Loucy (cell line): Measurements from ENCODE around the gene PCP4L1.

ENCODE experiments used
- H2AFZ ChIP-seq: fragments of 200-600 bp; sonication (generic); 2 replicates; pipeline ENCODE4 v1.6.0; 2016; ENCODE audit warnings: antibody characterized with exemption, mild to moderate bottlenecking, low read length, moderate library complexity
- H3F3A ChIP-seq: fragments of 200-600 bp; 2 replicates; pipeline ENCODE4 v1.6.0; 2016; ENCODE audit warnings: antibody characterized with exemption, low read depth, mild to moderate bottlenecking
- H3K27me3 ChIP-seq: fragments of 200-600 bp; sonication (generic); 2 replicates; pipeline ENCODE4 v1.6.1; 2014; ENCODE audit warnings: low read length, mild to moderate bottlenecking; ENCODE audit not compliant: insufficient read depth, poor library complexity, severe bottlenecking
- H3K36me3 ChIP-seq: fragments of 200-600 bp; sonication (generic); 2 replicates; pipeline ENCODE4 v1.6.1; 2016; ENCODE audit warnings: low read length; ENCODE audit not compliant: insufficient read depth
- H3K4me1 ChIP-seq: fragments of 200-600 bp; sonication (generic); 2 replicates; pipeline ENCODE4 v1.5.1; 2014; ENCODE audit warnings: low read length, mild to moderate bottlenecking; ENCODE audit not compliant: insufficient read depth, poor library complexity, severe bottlenecking
- H3K4me2 ChIP-seq: fragments of 200-600 bp; sonication (generic); 2 replicates; pipeline ENCODE4 v1.6.0; 2014; ENCODE audit warnings: antibody characterized with exemption, low read length, low read depth, mild to moderate bottlenecking; ENCODE audit not compliant: poor library complexity, severe bottlenecking
- H3K4me3 ChIP-seq: fragments of 200-600 bp; sonication (generic); 2 replicates; pipeline ENCODE4 v1.5.1; 2014; ENCODE audit warnings: low read length, mild to moderate bottlenecking, mixed read lengths; ENCODE audit not compliant: poor library complexity, severe bottlenecking
- H3K79me2 ChIP-seq: fragments of 200-600 bp; sonication (generic); 2 replicates; pipeline ENCODE4 v1.6.1; 2014; ENCODE audit warnings: low read length; ENCODE audit not compliant: insufficient read depth
- H3K9ac ChIP-seq: fragments of 200-600 bp; sonication (generic); 2 replicates; pipeline ENCODE4 v1.6.0; 2014; ENCODE audit warnings: mild to moderate bottlenecking, low read depth, low read length, moderate library complexity; ENCODE audit not compliant: poor library complexity, severe bottlenecking
- H3K9me2 ChIP-seq: fragments of 200-600 bp; sonication (generic); replicated peaks from 2 replicates; pipeline ENCODE4 v1.6.1; 2016; ENCODE audit warnings: low read depth, low read length, mixed read lengths
- H3K9me3 ChIP-seq: fragments of 200-600 bp; sonication (generic); 2 replicates; pipeline ENCODE4 v1.6.1; 2014; ENCODE audit warnings: mild to moderate bottlenecking, antibody characterized with exemption, low read length, low read depth; ENCODE audit not compliant: insufficient read depth
- H4K20me1 ChIP-seq: fragments of 200-600 bp; sonication (generic); 2 replicates; pipeline ENCODE4 v1.6.0; 2014; ENCODE audit warnings: antibody characterized with exemption, low read length, mild to moderate bottlenecking; ENCODE audit not compliant: insufficient read depth, poor library complexity, severe bottlenecking
- EZH2phosphoT487 ChIP-seq: fragments of 200-600 bp; IDR thresholded peaks from 2 replicates; pipeline ENCODE4 v1.6.1; 2018; ENCODE audit warnings: antibody characterized with exemption, mild to moderate bottlenecking, moderate library complexity, borderline replicate concordance
- TF ChIP-seq, protein P1 (sequence below): fragments of 200-600 bp; sonication (generic); conservative IDR thresholded peaks from 2 replicates; pipeline ENCODE4 v1.5.1; 2014; ENCODE audit warnings: mild to moderate bottlenecking, antibody characterized with exemption, low read length

Gene PCP4L1

DNA sequence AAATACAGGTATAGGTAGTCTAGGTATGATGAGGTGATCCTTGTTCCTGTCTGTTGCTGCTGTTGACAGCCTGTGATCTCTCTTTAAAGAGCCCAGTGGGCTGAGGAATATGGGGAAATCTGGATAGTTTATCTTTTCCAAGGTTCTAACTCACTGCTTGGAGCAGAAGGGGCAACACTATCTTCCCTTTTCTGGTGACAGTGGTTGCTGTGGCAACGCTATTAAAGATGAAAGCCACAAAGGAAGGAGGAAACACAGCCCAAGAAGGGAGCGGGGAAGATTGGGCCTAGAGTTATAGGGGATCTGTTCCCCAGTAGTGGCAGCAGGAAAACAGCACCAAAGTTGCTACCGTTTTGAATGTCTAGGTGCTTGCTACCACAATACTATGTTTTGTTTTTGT lies 8.8 kb downstream of the PCP4L1 start:
- Histone ChIP-seq H3K4me3 (no peak overlapping the region), H3F3A (no peaks in the 10 kb centered on the region), H3K79me2 (no peaks in the 10 kb centered on the region), H3K4me1 (peaks cover 8% of the 10 kb centered on the region), H3K4me2 (no peak overlapping the region), H4K20me1 (no peaks in the 10 kb centered on the region), H3K9me2 (no peaks in the 10 kb centered on the region), H3K27me3 (no peaks in the 10 kb centered on the region), H3K36me3 (no peaks in the 10 kb centered on the region), H2AFZ (no peak overlapping the region), H3K9me3 (no peaks in the 10 kb centered on the region), H3K9ac (no peak overlapping the region)
- no peak for TF ChIP-seq EZH2phosphoT487
- TF ChIP-seq, protein P1, sequence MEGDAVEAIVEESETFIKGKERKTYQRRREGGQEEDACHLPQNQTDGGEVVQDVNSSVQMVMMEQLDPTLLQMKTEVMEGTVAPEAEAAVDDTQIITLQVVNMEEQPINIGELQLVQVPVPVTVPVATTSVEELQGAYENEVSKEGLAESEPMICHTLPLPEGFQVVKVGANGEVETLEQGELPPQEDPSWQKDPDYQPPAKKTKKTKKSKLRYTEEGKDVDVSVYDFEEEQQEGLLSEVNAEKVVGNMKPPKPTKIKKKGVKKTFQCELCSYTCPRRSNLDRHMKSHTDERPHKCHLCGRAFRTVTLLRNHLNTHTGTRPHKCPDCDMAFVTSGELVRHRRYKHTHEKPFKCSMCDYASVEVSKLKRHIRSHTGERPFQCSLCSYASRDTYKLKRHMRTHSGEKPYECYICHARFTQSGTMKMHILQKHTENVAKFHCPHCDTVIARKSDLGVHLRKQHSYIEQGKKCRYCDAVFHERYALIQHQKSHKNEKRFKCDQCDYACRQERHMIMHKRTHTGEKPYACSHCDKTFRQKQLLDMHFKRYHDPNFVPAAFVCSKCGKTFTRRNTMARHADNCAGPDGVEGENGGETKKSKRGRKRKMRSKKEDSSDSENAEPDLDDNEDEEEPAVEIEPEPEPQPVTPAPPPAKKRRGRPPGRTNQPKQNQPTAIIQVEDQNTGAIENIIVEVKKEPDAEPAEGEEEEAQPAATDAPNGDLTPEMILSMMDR = no peak

DNA sequence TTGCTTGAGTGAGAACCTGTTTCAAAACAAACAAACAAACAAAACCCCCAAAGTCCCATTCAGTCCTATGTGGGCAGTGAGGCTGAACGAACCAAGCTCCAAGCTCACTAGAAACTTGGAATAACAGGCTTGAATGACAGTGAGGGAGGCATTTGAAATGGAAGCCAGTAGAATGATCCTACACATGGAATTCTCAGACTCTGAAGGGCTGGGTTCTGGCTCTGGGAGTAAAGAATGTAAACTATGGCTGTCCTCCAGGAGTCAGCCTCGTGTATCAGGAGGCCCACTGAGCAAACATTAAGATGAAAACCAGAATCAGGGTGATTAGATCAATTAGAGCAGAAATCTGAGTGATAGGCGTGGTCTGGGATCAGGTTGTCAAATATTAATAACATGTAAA lies 14.9 kb downstream of the PCP4L1 start:
- H3K4me2 ChIP-seq = no peak overlapping the region
- TF ChIP-seq, protein P1 = no peak
- TF ChIP-seq EZH2phosphoT487 = no peak
- no peak overlapping the region for H2AFZ ChIP-seq
- no peaks in the 10 kb centered on the region for H3K79me2 ChIP-seq
- H3F3A ChIP-seq = no peaks in the 10 kb centered on the region
- H3K9me2 ChIP-seq = no peaks in the 10 kb centered on the region
- no peaks in the 10 kb centered on the region for H3K27me3 ChIP-seq
- H4K20me1 ChIP-seq = no peaks in the 10 kb centered on the region
- no peaks in the 10 kb centered on the region for H3K4me1 ChIP-seq
- no peak overlapping the region for H3K9ac ChIP-seq
- H3K36me3 ChIP-seq = no peaks in the 10 kb centered on the region
- H3K4me3 ChIP-seq = no peak overlapping the region
- no peaks in the 10 kb centered on the region for H3K9me3 ChIP-seq

DNA sequence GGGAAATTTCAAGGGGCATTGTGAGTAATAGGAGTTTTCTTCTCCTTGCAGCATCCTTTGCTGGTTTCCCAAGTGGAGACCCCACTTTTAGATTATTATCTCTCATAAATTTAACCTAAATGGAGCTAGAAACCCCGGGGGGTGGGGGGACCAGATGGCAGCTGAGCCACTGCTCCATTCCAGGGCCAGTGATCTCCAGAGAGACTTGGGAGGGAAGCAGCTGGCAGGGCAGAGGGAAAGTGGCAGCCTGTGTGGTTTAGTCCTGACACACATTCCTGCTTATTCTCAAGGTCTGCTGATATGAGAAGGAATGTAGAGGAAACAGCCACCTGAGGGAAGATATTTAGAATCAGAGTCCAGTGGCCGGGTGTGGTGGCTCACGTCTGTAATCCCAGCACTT lies 16.3 kb downstream of the PCP4L1 start:
- Histone ChIP-seq H3K4me1 (no peaks in the 10 kb centered on the region), H3K4me2 (no peak overlapping the region), H3K9me2 (no peaks in the 10 kb centered on the region), H3K9me3 (no peaks in the 10 kb centered on the region), H3F3A (no peaks in the 10 kb centered on the region), H3K79me2 (no peaks in the 10 kb centered on the region), H2AFZ (no peak overlapping the region), H3K27me3 (no peaks in the 10 kb centered on the region), H4K20me1 (no peaks in the 10 kb centered on the region), H3K4me3 (no peak overlapping the region), H3K9ac (no peak overlapping the region), H3K36me3 (no peaks in the 10 kb centered on the region)
- TF ChIP-seq, protein P1 = no peak
